H1 (cell line): ENCODE results near the gene RELL2. TPM values are rescaled to one million over a fixed set of nuclear protein-coding genes. Genes with fewer than 3 reads are reported as not detected.

Experiments
- CHD2 ChIP-seq: IDR thresholded peaks from 2 replicates; pipeline ENCODE4 v1.6.1; 2012; ENCODE audit warnings: low read length, improper control_type of control experiment
- CTCF ChIP-seq, 3 experiments: IDR thresholded peaks; 1 replicate in 2 of 3; 2 replicates in 1 of 3; pipeline versions ENCODE4 v1.5.1 to v1.6.1; 2011; ENCODE audit warnings: low read length in 3 of 3, mild to moderate bottlenecking in 3 of 3, inconsistent platforms in 2 of 3, low read depth in 1 of 3, moderate library complexity in 1 of 3; ENCODE audit not compliant: insufficient read depth in 1 of 3; ENCODE audit errors: control extremely low read depth in 1 of 3
- E2F6 ChIP-seq: IDR thresholded peaks from 2 replicates; pipeline ENCODE4 v1.6.1; 2012; ENCODE audit warnings: inconsistent platforms
- HDAC2 ChIP-seq, 2 experiments: fragments of 300-600 bp in 1 of 2; sonication (generic) in 1 of 2; IDR thresholded peaks; 2 replicates each; pipeline ENCODE4 v1.6.1; 2011 to 2012; ENCODE audit warnings: low read depth in 2 of 2, low read length in 2 of 2, mild to moderate bottlenecking in 2 of 2, moderate library complexity in 2 of 2, borderline replicate concordance in 1 of 2, inconsistent platforms in 1 of 2
- MAFK ChIP-seq: IDR thresholded peaks from 2 replicates; pipeline ENCODE4 v1.6.1; 2012; ENCODE audit warnings: low read depth, mild to moderate bottlenecking, improper control_type of control experiment, low read length
- PHF8 ChIP-seq: fragments of 200-600 bp; sonication (generic); conservative IDR thresholded peaks from 2 replicates; pipeline ENCODE4 v1.7.1; 2012; ENCODE audit warnings: low read depth, mild to moderate bottlenecking, inconsistent platforms, low read length, moderate library complexity
- POU5F1 ChIP-seq: IDR thresholded peaks from 2 replicates; pipeline ENCODE4 v1.6.1; 2011; ENCODE audit warnings: low read depth, mild to moderate bottlenecking, low read length, moderate library complexity
- RAD21 ChIP-seq, 2 experiments: IDR thresholded peaks in 1 of 2; conservative IDR thresholded peaks in 1 of 2; 2 replicates each; pipeline ENCODE4 v1.6.1; 2011; ENCODE audit warnings: low read depth in 2 of 2, low read length in 2 of 2, improper control_type of control experiment in 1 of 2, inconsistent platforms in 1 of 2, mild to moderate bottlenecking in 1 of 2, moderate library complexity in 1 of 2
- SAP30 ChIP-seq: fragments of 300-600 bp; sonication (generic); IDR thresholded peaks from 2 replicates; pipeline ENCODE4 v1.7.1; 2012; ENCODE audit warnings: low read length, moderate library complexity, mild to moderate bottlenecking, inconsistent platforms; ENCODE audit not compliant: insufficient read depth, insufficient replicate concordance
- SIN3A ChIP-seq, 2 experiments: IDR thresholded peaks in 1 of 2; conservative IDR thresholded peaks in 1 of 2; 2 replicates each; pipeline ENCODE4 v1.6.1; 2011 to 2012; ENCODE audit warnings: low read length in 2 of 2, improper control_type of control experiment in 1 of 2, low read depth in 1 of 2, mild to moderate bottlenecking in 1 of 2
- SP1 ChIP-seq: IDR thresholded peaks from 2 replicates; pipeline ENCODE4 v1.6.1; 2011; ENCODE audit warnings: low read depth, low read length
- SP4 ChIP-seq: IDR thresholded peaks from 2 replicates; pipeline ENCODE4 v1.6.1; 2012; ENCODE audit warnings: low read length, inconsistent platforms
- TAF1 ChIP-seq: IDR thresholded peaks from 2 replicates; pipeline ENCODE4 v1.6.1; 2011; ENCODE audit warnings: mild to moderate bottlenecking, low read depth, low read length
- TEAD4 ChIP-seq: IDR thresholded peaks from 2 replicates; pipeline ENCODE4 v1.6.1; 2012; ENCODE audit warnings: low read depth, low read length, inconsistent platforms, mixed read lengths
- polyA plus RNA-seq, 7 experiments: library from polyadenylated mRNA; depleted of rRNA in 3 of 7; stranded (reverse) in 5 of 7; unstranded in 2 of 7; fragments of >200 nt in 5 of 7; fragments of 200-250 nt in 2 of 7; gene quantifications; 1 replicate in 5 of 7; 2 replicates in 1 of 7; 4 replicates in 1 of 7; pipeline versions ENCODE4 v1.2.1 to v1.2.3, GENCODE V29; 2011 to 2013; ENCODE audit warnings: missing spikeins in 2 of 7, mixed read lengths in 2 of 7
- total RNA-seq: library from RNA; stranded (reverse); fragmentation: NEBNext Ultra II Directional; extraction: Animal tissue kit (Norgen Biotek cat#: 25700); gene quantifications from 2 replicates; pipeline ENCODE4 v1.2.1, GENCODE V29; 2021

The RELL2 gene
- total and polyA plus RNA-seq, 2 of the 8 experiments (the other 6 are each of a cell fraction or from before 2014, with no cell fraction given) = 18.6 to 23.7 TPM

- 0 out of 2 replicates have a peak, but pooled peaks have one; percentile 38 for TF ChIP-seq TAF1
- TF ChIP-seq SP1 = peak; percentile 86
- TF ChIP-seq CHD2 = peak; percentile 42; the same call in 1 of the 2 replicates
- no peak for TF ChIP-seq MAFK
- TF ChIP-seq PHF8 = no peak; the same call in 1 of the 2 replicates
- peak; percentile 99 for TF ChIP-seq SIN3A (conservative IDR thresholded peaks at IDR 0.05 in 1 of 2, IDR thresholded peaks at IDR 0.05 in 1 of 2; ENCODE audit: low read depth in 1 of 2, low read length in 2 of 2)
- peak in 2 of 3 experiments; percentile 64 to 67; a peak in 3 of 4 replicates for TF ChIP-seq CTCF (IDR thresholded peaks at IDR 0.05; ENCODE audit: control extremely low read depth in 1 of 3, insufficient read depth in 1 of 3, low read depth in 1 of 3, low read length in 3 of 3)
- TF ChIP-seq RAD21 (IDR thresholded peaks at IDR 0.05 in 1 of 2, conservative IDR thresholded peaks at IDR 0.05 in 1 of 2; ENCODE audit: low read depth in 2 of 2, low read length in 2 of 2) = peak; percentile 49 to 56
- TF ChIP-seq SP4 = no peak
- TF ChIP-seq TEAD4 = peak; percentile 88
- peak; percentile 98 for TF ChIP-seq SAP30
- TF ChIP-seq E2F6 = peak; percentile 93
- TF ChIP-seq HDAC2 (IDR thresholded peaks at IDR 0.05; ENCODE audit: borderline replicate concordance in 1 of 2, low read depth in 2 of 2, low read length in 2 of 2) = peak in 1 of 2 experiments; percentile 68; a peak in 2 of 4 replicates
- no peak for TF ChIP-seq POU5F1
Observed at GRCh38 chr5:141637767-141638419, 1.1 kb downstream of the RELL2 start (continued).
